GM12878 (cell line): Measurements from ENCODE around the gene ASAP2. TPM values are rescaled to one million over a fixed set of nuclear protein-coding genes. Genes with fewer than 3 reads are reported as not detected.

ENCODE experiments used
- BHLHE40 ChIP-seq, 2 experiments: fragments of 450-650 bp in 1 of 2; IDR thresholded peaks; 2 replicates each; pipeline ENCODE4 v1.6.1; 2011 to 2017; ENCODE audit warnings: low read depth in 2 of 2, borderline replicate concordance in 1 of 2, improper control_type of control experiment in 1 of 2, low read length in 1 of 2, mild to moderate bottlenecking in 1 of 2
- CEBPB ChIP-seq, 2 experiments: fragments of 150-350 bp in 1 of 2; IDR thresholded peaks; 2 replicates each; pipeline ENCODE4 v1.6.1; 2012 to 2014; ENCODE audit warnings: low read depth in 2 of 2, low read length in 2 of 2, borderline replicate concordance in 1 of 2, inconsistent platforms in 1 of 2
- GABPA ChIP-seq: IDR thresholded peaks from 2 replicates; pipeline ENCODE4 v1.6.1; 2014; ENCODE audit warnings: antibody characterized with exemption, low read depth, mild to moderate bottlenecking, inconsistent platforms
- JUNB ChIP-seq: IDR thresholded peaks from 2 replicates; pipeline ENCODE4 v1.6.1; 2016; ENCODE audit warnings: antibody characterized with exemption, mild to moderate bottlenecking
- PAX8 ChIP-seq: fragments of 450-650 bp; IDR thresholded peaks from 2 replicates; pipeline ENCODE4 v1.6.1; 2017; ENCODE audit warnings: mild to moderate bottlenecking, moderate library complexity
- SREBF2 ChIP-seq: IDR thresholded peaks from 2 replicates; pipeline ENCODE4 v1.6.1; 2012; ENCODE audit warnings: mild to moderate bottlenecking, low read length
- SRF ChIP-seq, 2 experiments: IDR thresholded peaks; 2 replicates each; pipeline ENCODE4 v1.6.1; 2011; ENCODE audit warnings: low read depth in 2 of 2, low read length in 2 of 2, mild to moderate bottlenecking in 1 of 2, moderate library complexity in 1 of 2
- polyA plus RNA-seq, 11 experiments: library from polyadenylated mRNA; depleted of rRNA in 4 of 11; unstranded in 6 of 11; stranded (reverse) in 5 of 11; fragments of >200 nt; fragmentation: Nextera tagmentation in 4 of 11; fragmentation: Illumina TruSeq in 1 of 11; extraction: Ambion mirVana in 4 of 11; extraction: Trizol in 1 of 11; gene quantifications; 1 replicate in 1 of 11; 2 replicates in 10 of 11; pipeline versions ENCODE4 v1.2.1 to v1.2.3, GENCODE V29; 2011 to 2016; ENCODE audit warnings: inconsistent platforms in 2 of 11, missing spikeins in 2 of 11, low read depth in 1 of 11
- total RNA-seq, 4 experiments: library from RNA; depleted of rRNA in 3 of 4; stranded (reverse); fragments of >200 nt in 3 of 4; fragmentation: Illumina TruSeq in 1 of 4; extraction: Trizol in 1 of 4; gene quantifications; 2 replicates each; pipeline versions ENCODE4 v1.2.1 to v1.2.3, GENCODE V29; 2013 to 2021
- TF ChIP-seq, protein P1 (sequence below): IDR thresholded peaks from 2 replicates; pipeline ENCODE4 v1.6.1; 2012; ENCODE audit warnings: mild to moderate bottlenecking, low read depth, low read length
- TF ChIP-seq, protein P2 (sequence below), 3 experiments: IDR thresholded peaks in 2 of 3; conservative IDR thresholded peaks in 1 of 3; 2 replicates each; pipeline ENCODE4 v1.5.1; 2011; ENCODE audit warnings: low read depth in 3 of 3, low read length in 3 of 3, mild to moderate bottlenecking in 3 of 3, control low read depth in 2 of 3, moderate library complexity in 2 of 3, inconsistent platforms in 1 of 3, mixed read lengths in 1 of 3; ENCODE audit not compliant: control insufficient read depth in 2 of 3, insufficient read depth in 1 of 3; ENCODE audit errors: extremely low read depth in 1 of 3

ASAP2 gene
- total and polyA plus RNA-seq, 10 of the 15 experiments (the other 5 are each of a cell fraction or from before 2014, with no cell fraction given), result 0.05 to 0.27 (median 0.07) TPM; not detected in 4

DNA sequence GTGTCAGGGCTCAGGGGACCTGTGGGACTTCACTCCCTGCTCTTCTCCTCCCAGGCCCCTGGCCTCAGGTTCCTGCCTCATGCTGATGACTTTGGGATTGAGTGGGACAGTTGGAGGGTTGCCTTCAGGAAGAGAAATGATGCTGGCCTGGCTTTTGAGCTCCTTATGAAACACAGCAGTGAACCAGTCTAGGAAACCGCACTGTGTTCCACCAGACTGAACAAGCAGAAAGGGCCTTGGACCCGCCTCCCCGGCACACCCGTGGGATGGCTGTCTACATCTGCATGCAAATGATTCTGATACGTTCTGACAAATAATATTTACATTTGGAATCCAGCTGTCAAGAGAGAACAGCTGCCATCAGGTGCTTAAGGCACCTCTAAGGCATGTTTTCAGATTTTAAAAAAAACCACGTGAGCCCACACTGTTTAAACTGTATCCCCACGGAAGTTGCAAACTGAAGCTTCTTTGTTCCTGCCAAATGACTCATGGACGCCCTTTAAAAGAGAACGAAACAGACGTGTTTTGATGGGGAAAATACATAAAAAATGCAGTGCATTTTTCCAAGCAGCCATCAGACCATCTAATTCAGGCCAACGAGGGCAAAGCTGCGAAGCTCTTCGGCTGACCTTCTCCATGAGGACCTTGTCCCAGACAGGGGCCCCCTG, 27.6 kb upstream of the ASAP2 start (continued):
- TF ChIP-seq, protein P1, sequence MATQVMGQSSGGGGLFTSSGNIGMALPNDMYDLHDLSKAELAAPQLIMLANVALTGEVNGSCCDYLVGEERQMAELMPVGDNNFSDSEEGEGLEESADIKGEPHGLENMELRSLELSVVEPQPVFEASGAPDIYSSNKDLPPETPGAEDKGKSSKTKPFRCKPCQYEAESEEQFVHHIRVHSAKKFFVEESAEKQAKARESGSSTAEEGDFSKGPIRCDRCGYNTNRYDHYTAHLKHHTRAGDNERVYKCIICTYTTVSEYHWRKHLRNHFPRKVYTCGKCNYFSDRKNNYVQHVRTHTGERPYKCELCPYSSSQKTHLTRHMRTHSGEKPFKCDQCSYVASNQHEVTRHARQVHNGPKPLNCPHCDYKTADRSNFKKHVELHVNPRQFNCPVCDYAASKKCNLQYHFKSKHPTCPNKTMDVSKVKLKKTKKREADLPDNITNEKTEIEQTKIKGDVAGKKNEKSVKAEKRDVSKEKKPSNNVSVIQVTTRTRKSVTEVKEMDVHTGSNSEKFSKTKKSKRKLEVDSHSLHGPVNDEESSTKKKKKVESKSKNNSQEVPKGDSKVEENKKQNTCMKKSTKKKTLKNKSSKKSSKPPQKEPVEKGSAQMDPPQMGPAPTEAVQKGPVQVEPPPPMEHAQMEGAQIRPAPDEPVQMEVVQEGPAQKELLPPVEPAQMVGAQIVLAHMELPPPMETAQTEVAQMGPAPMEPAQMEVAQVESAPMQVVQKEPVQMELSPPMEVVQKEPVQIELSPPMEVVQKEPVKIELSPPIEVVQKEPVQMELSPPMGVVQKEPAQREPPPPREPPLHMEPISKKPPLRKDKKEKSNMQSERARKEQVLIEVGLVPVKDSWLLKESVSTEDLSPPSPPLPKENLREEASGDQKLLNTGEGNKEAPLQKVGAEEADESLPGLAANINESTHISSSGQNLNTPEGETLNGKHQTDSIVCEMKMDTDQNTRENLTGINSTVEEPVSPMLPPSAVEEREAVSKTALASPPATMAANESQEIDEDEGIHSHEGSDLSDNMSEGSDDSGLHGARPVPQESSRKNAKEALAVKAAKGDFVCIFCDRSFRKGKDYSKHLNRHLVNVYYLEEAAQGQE, result no peak
- peak; percentile 41 to 58; a peak in 2 of 4 replicates for TF ChIP-seq BHLHE40 (IDR thresholded peaks at IDR 0.05; ENCODE audit: borderline replicate concordance in 1 of 2, low read depth in 2 of 2, low read length in 1 of 2)
- no peak for TF ChIP-seq SREBF2
- no peak for TF ChIP-seq SRF (IDR thresholded peaks at IDR 0.05; ENCODE audit: low read depth in 2 of 2, low read length in 2 of 2)
- TF ChIP-seq PAX8, result no peak
- TF ChIP-seq CEBPB (IDR thresholded peaks at IDR 0.05; ENCODE audit: borderline replicate concordance in 1 of 2, low read depth in 2 of 2, low read length in 2 of 2), result no peak
- TF ChIP-seq, protein P2, sequence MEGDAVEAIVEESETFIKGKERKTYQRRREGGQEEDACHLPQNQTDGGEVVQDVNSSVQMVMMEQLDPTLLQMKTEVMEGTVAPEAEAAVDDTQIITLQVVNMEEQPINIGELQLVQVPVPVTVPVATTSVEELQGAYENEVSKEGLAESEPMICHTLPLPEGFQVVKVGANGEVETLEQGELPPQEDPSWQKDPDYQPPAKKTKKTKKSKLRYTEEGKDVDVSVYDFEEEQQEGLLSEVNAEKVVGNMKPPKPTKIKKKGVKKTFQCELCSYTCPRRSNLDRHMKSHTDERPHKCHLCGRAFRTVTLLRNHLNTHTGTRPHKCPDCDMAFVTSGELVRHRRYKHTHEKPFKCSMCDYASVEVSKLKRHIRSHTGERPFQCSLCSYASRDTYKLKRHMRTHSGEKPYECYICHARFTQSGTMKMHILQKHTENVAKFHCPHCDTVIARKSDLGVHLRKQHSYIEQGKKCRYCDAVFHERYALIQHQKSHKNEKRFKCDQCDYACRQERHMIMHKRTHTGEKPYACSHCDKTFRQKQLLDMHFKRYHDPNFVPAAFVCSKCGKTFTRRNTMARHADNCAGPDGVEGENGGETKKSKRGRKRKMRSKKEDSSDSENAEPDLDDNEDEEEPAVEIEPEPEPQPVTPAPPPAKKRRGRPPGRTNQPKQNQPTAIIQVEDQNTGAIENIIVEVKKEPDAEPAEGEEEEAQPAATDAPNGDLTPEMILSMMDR (IDR thresholded peaks at IDR 0.05 in 2 of 3, conservative IDR thresholded peaks at IDR 0.05 in 1 of 3; ENCODE audit: control insufficient read depth in 2 of 3, extremely low read depth in 1 of 3, insufficient read depth in 1 of 3, low read depth in 3 of 3, low read length in 3 of 3), result no peak
- no peak for TF ChIP-seq GABPA
- TF ChIP-seq JUNB, result no peak
